Measurements from ENCODE around the gene AP2M1. TPM values are rescaled to one million over a fixed set of nuclear protein-coding genes. Genes with fewer than 3 reads are reported as not detected.

AP2M1 gene
- total RNA-seq, 2 donors from 2014 or later = 53.4 to 70.9 TPM

DNA sequence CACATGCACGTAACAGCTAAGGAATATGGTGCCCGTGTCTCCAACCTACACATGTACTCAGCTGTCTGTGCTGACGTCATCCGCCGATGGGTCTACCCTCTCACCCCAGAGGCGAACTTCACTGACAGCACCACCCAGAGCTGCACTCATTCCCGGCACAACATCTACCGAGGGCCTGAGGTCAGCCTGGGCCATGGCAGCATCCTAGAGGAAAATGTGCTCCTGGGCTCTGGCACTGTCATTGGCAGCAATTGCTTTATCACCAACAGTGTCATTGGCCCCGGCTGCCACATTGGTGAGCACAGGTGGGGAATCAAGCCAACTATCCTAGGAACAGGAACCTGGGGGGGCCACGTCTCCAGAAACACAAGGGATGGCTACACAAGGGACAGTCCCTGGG lies 34.2 kb upstream of the AP2M1 start:
- H3K36me3 ChIP-seq (replicated peaks in 1 of 2; ENCODE audit: insufficient read depth in 1 of 2, low read depth in 2 of 2) = peaks cover 10 to 34% of the 10 kb centered on the region in 2 donors
- no peak overlapping the region for H3K4me3 ChIP-seq
- intact Hi-C loops (cut with DNase I) = no loop called here
- no peaks in the 10 kb centered on the region for H3K27me3 ChIP-seq
- TF ChIP-seq, protein P1, sequence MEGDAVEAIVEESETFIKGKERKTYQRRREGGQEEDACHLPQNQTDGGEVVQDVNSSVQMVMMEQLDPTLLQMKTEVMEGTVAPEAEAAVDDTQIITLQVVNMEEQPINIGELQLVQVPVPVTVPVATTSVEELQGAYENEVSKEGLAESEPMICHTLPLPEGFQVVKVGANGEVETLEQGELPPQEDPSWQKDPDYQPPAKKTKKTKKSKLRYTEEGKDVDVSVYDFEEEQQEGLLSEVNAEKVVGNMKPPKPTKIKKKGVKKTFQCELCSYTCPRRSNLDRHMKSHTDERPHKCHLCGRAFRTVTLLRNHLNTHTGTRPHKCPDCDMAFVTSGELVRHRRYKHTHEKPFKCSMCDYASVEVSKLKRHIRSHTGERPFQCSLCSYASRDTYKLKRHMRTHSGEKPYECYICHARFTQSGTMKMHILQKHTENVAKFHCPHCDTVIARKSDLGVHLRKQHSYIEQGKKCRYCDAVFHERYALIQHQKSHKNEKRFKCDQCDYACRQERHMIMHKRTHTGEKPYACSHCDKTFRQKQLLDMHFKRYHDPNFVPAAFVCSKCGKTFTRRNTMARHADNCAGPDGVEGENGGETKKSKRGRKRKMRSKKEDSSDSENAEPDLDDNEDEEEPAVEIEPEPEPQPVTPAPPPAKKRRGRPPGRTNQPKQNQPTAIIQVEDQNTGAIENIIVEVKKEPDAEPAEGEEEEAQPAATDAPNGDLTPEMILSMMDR (IDR thresholded peaks at IDR 0.05) = no peak
- no peak for TF ChIP-seq POLR2A (IDR thresholded peaks at IDR 0.05)
- peaks cover 26% of the 10 kb centered on the region for H3K4me1 ChIP-seq
- 83 to 91% methylated on average over 10 of the region's 10 CpGs for WGBS, 2 donors
- no peak for DNase-seq
- no peak for ATAC-seq
- H3K27ac ChIP-seq = no peak overlapping the region
- no peaks in the 10 kb centered on the region for H3K9me3 ChIP-seq

- DNase-seq (no peak), ATAC-seq (no peak)
- peaks cover 12% of the 10 kb centered on the region for H3K4me1 ChIP-seq
- peaks cover 10 to 34% of the 10 kb centered on the region in 2 donors for H3K36me3 ChIP-seq (replicated peaks in 1 of 2; ENCODE audit: insufficient read depth in 1 of 2, low read depth in 2 of 2)
- no peak overlapping the region for H3K27ac ChIP-seq
- no peak overlapping the region for H3K4me3 ChIP-seq
- no peaks in the 10 kb centered on the region for H3K27me3 ChIP-seq
- intact Hi-C loops (cut with DNase I) = no loop called here
- WGBS, 2 donors = 85 to 90% methylated on average over 7 of the region's 7 CpGs
- no peaks in the 10 kb centered on the region for H3K9me3 ChIP-seq
- no peak for TF ChIP-seq POLR2A (IDR thresholded peaks at IDR 0.05)
- TF ChIP-seq, protein P1 (IDR thresholded peaks at IDR 0.05) = no peak
Observed at GRCh38 chr3:184142199-184142598, 32.5 kb upstream of the AP2M1 start.

DNA sequence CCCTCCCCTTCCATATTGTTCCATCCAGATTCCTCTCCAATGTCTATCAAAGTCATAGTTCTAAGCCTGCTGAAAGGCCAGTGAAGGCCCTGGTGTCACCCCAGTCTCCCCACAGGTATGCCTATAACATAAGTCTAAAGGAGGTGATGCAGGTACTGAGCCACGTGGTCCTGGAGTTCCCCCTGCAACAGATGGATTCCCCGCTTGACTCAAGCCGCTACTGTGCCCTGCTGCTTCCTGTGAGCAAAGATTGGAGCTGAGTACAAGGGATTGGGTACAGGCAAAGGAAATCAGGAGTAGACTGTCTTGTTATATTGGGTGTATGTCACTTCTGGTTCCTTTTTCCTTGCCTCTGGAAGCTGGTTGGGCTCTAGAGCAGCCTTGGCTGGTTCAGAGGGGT lies 31.3 kb upstream of the AP2M1 start:
- H3K4me1 ChIP-seq = peaks cover 11% of the 10 kb centered on the region
- no peaks in the 10 kb centered on the region for H3K9me3 ChIP-seq
- ATAC-seq (no peak), DNase-seq (no peak)
- no peaks in the 10 kb centered on the region for H3K27me3 ChIP-seq
- peaks cover 10 to 34% of the 10 kb centered on the region in 2 donors for H3K36me3 ChIP-seq (replicated peaks in 1 of 2; ENCODE audit: insufficient read depth in 1 of 2, low read depth in 2 of 2)
- H3K4me3 ChIP-seq = no peak overlapping the region
- WGBS, 2 donors = 78 to 88% methylated on average over 3 of the region's 3 CpGs
- TF ChIP-seq, protein P1 (IDR thresholded peaks at IDR 0.05) = no peak
- TF ChIP-seq POLR2A (IDR thresholded peaks at IDR 0.05) = no peak
- no peak overlapping the region for H3K27ac ChIP-seq
- intact Hi-C loops (cut with DNase I) = no loop called here

GRCh38 chr3:184144505-184144904 lies 30.1 kb upstream of the AP2M1 start:
- no peak for DNase-seq
- Histone ChIP-seq H3K9me3 (no peaks in the 10 kb centered on the region), H3K4me1 (peaks cover 11% of the 10 kb centered on the region), H3K36me3 (replicated peaks in 1 of 2; ENCODE audit: insufficient read depth in 1 of 2, low read depth in 2 of 2) (peaks cover 10 to 34% of the 10 kb centered on the region in 2 donors), H3K27ac (no peak overlapping the region), H3K4me3 (no peak overlapping the region), H3K27me3 (no peaks in the 10 kb centered on the region)
- no peak for ATAC-seq
- 60 to 62% methylated on average over 5 of the region's 5 CpGs for WGBS, 2 donors
- TF ChIP-seq, protein P1 (IDR thresholded peaks at IDR 0.05) = no peak
- TF ChIP-seq POLR2A (IDR thresholded peaks at IDR 0.05) = no peak
- intact Hi-C loops (cut with DNase I) = no loop called here

GRCh38 chr3:184145111-184145524 lies 29.5 kb upstream of the AP2M1 start:
- intact Hi-C loops (cut with DNase I) = no loop called here
- DNase-seq (peak; percentile 66 to 78 (median 73)), ATAC-seq (peak; percentile 93)
- Histone ChIP-seq H3K4me3 (no peak overlapping the region), H3K4me1 (peaks cover 11% of the 10 kb centered on the region), H3K27me3 (no peaks in the 10 kb centered on the region), H3K36me3 (replicated peaks in 1 of 2; ENCODE audit: insufficient read depth in 1 of 2, low read depth in 2 of 2) (peaks cover 10 to 34% of the 10 kb centered on the region in 2 donors), H3K27ac (peak overlapping the region in 1 of 4 donors; percentile 4), H3K9me3 (no peaks in the 10 kb centered on the region)
- no peak for TF ChIP-seq POLR2A (IDR thresholded peaks at IDR 0.05)
- TF ChIP-seq, protein P1 (IDR thresholded peaks at IDR 0.05) = peak; percentile 17 to 77 (median 64)
- 21 to 28% methylated on average over 3 to 4 of the region's 4 CpGs for WGBS, 2 donors

Measured in body of pancreas (tissue), 4 donors.